Uterus (tissue), 4 donors: ENCODE measurements around the gene SEL1L3. TPM values are rescaled to one million over a fixed set of nuclear protein-coding genes. Genes with fewer than 3 reads are reported as not detected.

Source experiments
- DNase-seq, 2 donors: peaks; one replicate each; pipeline ENCODE4 v3.0.0-alpha.2; 2019 to 2020
- H3K27ac ChIP-seq, 2 donors: fragments of 200-600 bp; sonication (generic); 1 replicate in 1 of 2; 2 replicates in 1 of 2; pipeline ENCODE4 v1.5.1; 2016 to 2018
- H3K27me3 ChIP-seq, 2 donors: fragments of 200-600 bp; sonication (generic); one replicate each; pipeline ENCODE4 v1.5.1; 2018 to 2019; ENCODE audit warnings: control low read depth in 1 of 2
- H3K36me3 ChIP-seq, 2 donors: fragments of 200-600 bp; sonication (generic); one replicate each; pipeline ENCODE4 v1.5.1; 2019; ENCODE audit warnings: control low read depth in 1 of 2
- H3K4me1 ChIP-seq, 2 donors: fragments of 200-600 bp; sonication (generic); one replicate each; pipeline ENCODE4 v1.5.1; 2018 to 2019; ENCODE audit warnings: control low read depth in 1 of 2
- H3K4me3 ChIP-seq, 2 donors: fragments of 200-600 bp; sonication (generic); 1 replicate in 1 of 2; 2 replicates in 1 of 2; pipeline ENCODE4 v1.5.1; 2018 to 2019; ENCODE audit warnings: mild to moderate bottlenecking in 1 of 2
- H3K9me3 ChIP-seq, 2 donors: fragments of 200-600 bp; sonication (generic); one replicate each; pipeline ENCODE4 v1.5.1; 2019; ENCODE audit warnings: control low read depth in 1 of 2
- CTCF ChIP-seq, 4 experiments: fragments of 200-600 bp in 2 of 4; fragments of 450-650 bp in 2 of 4; sonication (generic) in 2 of 4; IDR thresholded peaks; one replicate each; pipeline ENCODE4 v1.5.1; 2016 to 2019; ENCODE audit warnings: antibody characterized with exemption in 4 of 4, mild to moderate bottlenecking in 2 of 4, moderate library complexity in 1 of 4
- POLR2A ChIP-seq, 2 donors: fragments of 450-650 bp; IDR thresholded peaks; one replicate each; pipeline ENCODE4 v1.6.1; 2016; ENCODE audit warnings: antibody characterized with exemption in 2 of 2, mild to moderate bottlenecking in 1 of 2, moderate library complexity in 1 of 2
- intact Hi-C: fragments of 100-400 bp; cut with DNase I; formaldehyde crosslinking; loops from one replicate; pipeline ENCODE4 v1.15.1; 2023; ENCODE audit warnings: low total_unique reads
- total RNA-seq, 4 donors: library from RNA; depleted of rRNA in 3 of 4; stranded (reverse); fragments of >200 nt in 3 of 4; gene quantifications; one replicate each; pipeline versions ENCODE4 v1.1.0 to v1.2.4, GENCODE V29; 2014 to 2023
- donor health status: DM: yes; HTN: yes; CAD: no.

The SEL1L3 gene
- total RNA-seq, 4 donors from 2014 or later: 4.1 to 46.1 (median 21.2) TPM

- Histone ChIP-seq H3K4me1 (no peaks in the 10 kb centered on the region), H3K4me3 (no peak overlapping the region), H3K27me3 (no peaks in the 10 kb centered on the region), H3K9me3 (no peaks in the 10 kb centered on the region), H3K36me3 (no peaks in the 10 kb centered on the region), H3K27ac (no peak overlapping the region)
- DNase-seq: no peak
- TF ChIP-seq POLR2A (IDR thresholded peaks at IDR 0.05) (no peak), CTCF (IDR thresholded peaks at IDR 0.05) (no peak)
- intact Hi-C loops: no loop called here
Observed at GRCh38 chr4:25759101-25759500, 103.7 kb downstream of the SEL1L3 start.

- no peak for TF ChIP-seq POLR2A (IDR thresholded peaks at IDR 0.05)
- TF ChIP-seq CTCF (IDR thresholded peaks at IDR 0.05): no peak
- no peaks in the 10 kb centered on the region for H3K4me1 ChIP-seq
- no peaks in the 10 kb centered on the region for H3K36me3 ChIP-seq
- no peaks in the 10 kb centered on the region for H3K27me3 ChIP-seq
- H3K9me3 ChIP-seq: no peaks in the 10 kb centered on the region
- intact Hi-C loops: no loop called here
- no peak for DNase-seq
- no peak overlapping the region for H3K4me3 ChIP-seq
- no peak overlapping the region for H3K27ac ChIP-seq
Observed at GRCh38 chr4:25757452-25757851, 105.3 kb downstream of the SEL1L3 start.

- Histone ChIP-seq H3K4me3 (no peak overlapping the region), H3K4me1 (no peaks in the 10 kb centered on the region), H3K27ac (no peak overlapping the region), H3K27me3 (no peaks in the 10 kb centered on the region), H3K36me3 (no peaks in the 10 kb centered on the region), H3K9me3 (no peaks in the 10 kb centered on the region)
- TF ChIP-seq POLR2A (IDR thresholded peaks at IDR 0.05) (no peak), CTCF (IDR thresholded peaks at IDR 0.05) (no peak)
- intact Hi-C loops: no loop called here
- DNase-seq: no peak
Observed at GRCh38 chr4:25756503-25756902, 106.3 kb downstream of the SEL1L3 start.

- no peak overlapping the region for H3K4me3 ChIP-seq
- H3K9me3 ChIP-seq: no peaks in the 10 kb centered on the region
- TF ChIP-seq POLR2A (IDR thresholded peaks at IDR 0.05): no peak
- H3K36me3 ChIP-seq: no peaks in the 10 kb centered on the region
- no peak for DNase-seq
- intact Hi-C loops: no loop called here
- H3K4me1 ChIP-seq: no peaks in the 10 kb centered on the region
- no peak overlapping the region for H3K27ac ChIP-seq
- no peaks in the 10 kb centered on the region for H3K27me3 ChIP-seq
Observed at GRCh38 chr4:25755911-25756310, 106.9 kb downstream of the SEL1L3 start.

GRCh38 chr4:25753239-25753638 is 109.5 kb downstream of the SEL1L3 start:
- no peak for DNase-seq
- H3K27ac ChIP-seq: no peak overlapping the region

More at GRCh38 chr4:25753239-25753638, 109.5 kb downstream of the SEL1L3 start:
- Histone ChIP-seq H3K9me3 (no peaks in the 10 kb centered on the region), H3K4me3 (no peak overlapping the region), H3K4me1 (no peaks in the 10 kb centered on the region), H3K27me3 (no peaks in the 10 kb centered on the region), H3K36me3 (no peaks in the 10 kb centered on the region)
- no peak for TF ChIP-seq POLR2A (IDR thresholded peaks at IDR 0.05)
- no peak for TF ChIP-seq CTCF (IDR thresholded peaks at IDR 0.05)
- intact Hi-C loops: no loop called here
